ENCODE results near the gene TCEANC. TPM values are rescaled to one million over a fixed set of nuclear protein-coding genes. Genes with fewer than 3 reads are reported as not detected.

The TCEANC gene
- total RNA-seq, 4 donors from 2014 or later: 1.3 to 2.6 (median 2.0) TPM

GRCh38 chrX:13703135-13703534 lies 50.2 kb downstream of the TCEANC start:
- TF ChIP-seq POLR2A (IDR thresholded peaks at IDR 0.05) (no peak), CTCF (IDR thresholded peaks at IDR 0.05) (no peak)
- H3K27me3 ChIP-seq: no peaks in the 10 kb centered on the region
- no peaks in the 10 kb centered on the region for H3K9me3 ChIP-seq
- WGBS, 2 donors: 77 to 81% methylated on average over 3 of the region's 3 CpGs
- no peak for DNase-seq
- intact Hi-C loops (cut with DNase I): no loop called here
- H3K27ac ChIP-seq: no peak overlapping the region
- peaks cover 0 to 3% (median 0%) of the 10 kb centered on the region in 3 donors for H3K36me3 ChIP-seq
- H3K4me3 ChIP-seq: no peak overlapping the region
- peaks cover 4 to 55% (median 10%) of the 10 kb centered on the region in 3 donors for H3K4me1 ChIP-seq

- no peak overlapping the region for H3K4me3 ChIP-seq
- H3K9me3 ChIP-seq: no peaks in the 10 kb centered on the region
- no peak for DNase-seq
- no peaks in the 10 kb centered on the region for H3K27me3 ChIP-seq
- peaks cover 0 to 7% (median 0%) of the 10 kb centered on the region in 3 donors for H3K36me3 ChIP-seq
- intact Hi-C loops (cut with DNase I): no loop called here
- 70% methylated on average over 2 of the region's 3 CpGs for WGBS, 2 donors
- peaks cover 4 to 50% (median 10%) of the 10 kb centered on the region in 3 donors for H3K4me1 ChIP-seq
- no peak overlapping the region for H3K27ac ChIP-seq
- TF ChIP-seq CTCF (IDR thresholded peaks at IDR 0.05): no peak
- no peak for TF ChIP-seq POLR2A (IDR thresholded peaks at IDR 0.05)
These were observed 50.6 kb downstream of the TCEANC start for GRCh38 chrX:13703589-13703988.

DNA sequence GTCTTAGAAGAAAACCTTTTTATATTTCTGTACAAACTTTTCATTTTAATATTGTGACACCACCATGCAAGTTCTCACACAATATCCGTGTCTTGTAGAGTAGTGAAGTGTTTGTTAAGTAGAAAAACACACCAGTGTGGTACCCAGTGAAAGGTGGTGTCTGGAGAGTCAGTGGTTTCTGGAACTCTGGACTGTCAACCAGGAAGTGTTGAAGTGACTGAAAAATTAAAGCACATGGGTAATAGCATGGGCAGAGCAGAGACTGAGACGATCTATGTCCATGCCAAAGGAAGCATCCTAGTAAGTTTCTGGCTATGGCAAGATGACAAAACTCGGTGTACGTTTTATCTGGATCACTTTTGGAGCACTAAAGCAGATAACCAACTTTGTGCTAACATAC lies 58.2 kb downstream of the TCEANC start:
- Histone ChIP-seq H3K36me3 (peaks cover 0 to 68% (median 0%) of the 10 kb centered on the region in 3 donors), H3K4me3 (no peak overlapping the region), H3K27me3 (no peaks in the 10 kb centered on the region), H3K4me1 (no peaks in the 10 kb centered on the region), H3K27ac (no peak overlapping the region), H3K9me3 (no peaks in the 10 kb centered on the region)
- no peak for DNase-seq
- WGBS, 2 donors: 82 to 84% methylated on average over 4 of the region's 4 CpGs
- no peak for TF ChIP-seq POLR2A (IDR thresholded peaks at IDR 0.05)
- TF ChIP-seq CTCF (IDR thresholded peaks at IDR 0.05): no peak
- intact Hi-C loops (cut with DNase I): no loop called here

Other genes with a start within 250 kb of the TCEANC start
- 1 to 10 TPM in 3 of 4 donors, under 1 TPM in 1; 0.92 to 6.8 (median 1.8) TPM for gene EGFL6, start 83.5 kb upstream of the TCEANC start, total RNA-seq
- gene RAB9A, start 36.0 kb downstream of the TCEANC start, total RNA-seq: 10 to 100 TPM; 24.4 to 28.6 (median 25.8) TPM
- 10 to 100 TPM in 3 of 4 donors, 1 to 10 TPM in 1; 8.9 to 12.8 (median 11.0) TPM for gene TRAPPC2, start 81.5 kb downstream of the TCEANC start, total RNA-seq
- gene OFD1, start 81.6 kb downstream of the TCEANC start, total RNA-seq: 10 to 100 TPM; 12.7 to 26.1 (median 20.6) TPM
- 1 to 10 TPM; 2.4 to 7.4 (median 5.3) TPM for gene GPM6B, start 164.0 kb downstream of the TCEANC start, total RNA-seq

Data from esophagus squamous epithelium (tissue), 5 donors.